ENCODE measurements around the gene CARM1. TPM values are rescaled to one million over a fixed set of nuclear protein-coding genes. Genes with fewer than 3 reads are reported as not detected.

CARM1 gene
- total and polyA plus RNA-seq, 7 experiments from 2014 or later, result 0.69 to 43.1 (median 25.5) TPM

DNA sequence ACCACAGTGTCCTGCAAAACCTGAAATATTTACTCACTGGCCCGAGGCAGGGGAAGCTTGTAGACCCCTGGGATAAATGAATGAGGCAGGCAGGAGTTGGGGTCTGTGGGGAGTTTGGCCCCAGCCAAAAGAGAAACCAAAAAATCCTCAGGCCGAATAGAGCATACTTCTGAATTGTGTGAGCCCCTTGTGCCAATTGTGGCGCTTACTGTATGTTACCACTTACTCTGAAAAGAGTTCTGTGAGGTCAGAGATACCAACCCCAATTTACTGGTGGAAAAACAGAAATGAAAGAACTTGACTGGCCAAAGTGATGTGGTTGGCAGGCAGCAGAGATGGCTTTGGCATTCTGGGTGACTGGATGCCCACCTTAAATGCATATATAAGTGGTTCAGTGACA lies 6.9 kb downstream of the CARM1 start:
- Mint-ChIP-seq H3K9me3 (peaks cover 0 to 2% (median 0%) of the 10 kb centered on the region in 11 donors), H3K4me3 (peak overlapping the region in 1 of 10 donors; percentile 47), H3K36me3 (peaks cover 0 to 5% (median 0%) of the 10 kb centered on the region in 5 donors), H3K4me1 (peaks cover 16 to 36% (median 26%) of the 10 kb centered on the region in 7 donors), H3K27me3 (no peaks in the 10 kb centered on the region), H3K27ac (peak overlapping the region in 8 of 9 donors; percentile 13 to 78 (median 52))
- DNase-seq, result no peak
- ATAC-seq, result no peak
- ChIA-PET POLR2A (no interaction called here), CTCF (no interaction called here)
- no peaks in the 10 kb centered on the region for H3K9me3 ChIP-seq (ENCODE audit: control insufficient read depth in 2 of 3, low read length in 3 of 3)
- H3K36me3 ChIP-seq (ENCODE audit: control insufficient read depth in 2 of 3, insufficient read depth in 3 of 3, low read length in 3 of 3), result no peaks in the 10 kb centered on the region
- no peaks in the 10 kb centered on the region for H3K27me3 ChIP-seq (ENCODE audit: control insufficient read depth in 2 of 2, insufficient read depth in 2 of 2, low read length in 2 of 2)
- intact Hi-C loops (cut with micrococcal nuclease), result loop anchor here in 1 of 2 donors (10.0 kb wide), 1 partner anchor 507 kb away; the partner anchor contains the start of gene EPOR
- no peak overlapping the region for H3K4me3 ChIP-seq (ENCODE audit: low read length)
- H3K4me1 ChIP-seq (ENCODE audit: control insufficient read depth in 2 of 2, insufficient read depth in 2 of 2, low read length in 2 of 2), result peaks cover 0 to 6% of the 10 kb centered on the region in 2 donors
- peak overlapping the region; percentile 25 for H3K27ac ChIP-seq (ENCODE audit: low read depth, low read length)

- DNase-seq (no peak), ATAC-seq (no peak)
- intact Hi-C loops (cut with micrococcal nuclease), result no loop called here
- peaks cover 16 to 25% (median 24%) of the 10 kb centered on the region in 7 donors for H3K4me1 Mint-ChIP-seq
- peaks cover 0 to 6% of the 10 kb centered on the region in 2 donors for H3K4me1 ChIP-seq (ENCODE audit: control insufficient read depth in 2 of 2, insufficient read depth in 2 of 2, low read length in 2 of 2)
- no peak overlapping the region for H3K4me3 ChIP-seq (ENCODE audit: low read length)
- H3K9me3 Mint-ChIP-seq, result peaks cover 0 to 2% (median 0%) of the 10 kb centered on the region in 11 donors
- no peaks in the 10 kb centered on the region for H3K27me3 ChIP-seq (ENCODE audit: control insufficient read depth in 2 of 2, insufficient read depth in 2 of 2, low read length in 2 of 2)
- no peak overlapping the region for H3K4me3 Mint-ChIP-seq
- H3K9me3 ChIP-seq (ENCODE audit: control insufficient read depth in 2 of 3, low read length in 3 of 3), result no peaks in the 10 kb centered on the region
- ChIA-PET CTCF (interaction anchor here (0.6 to 1.5 kb wide), 4 partner anchors 46 to 182 kb away, joined by 3 to 9 read pairs (median 4); no protein-coding TSS in a partner anchor), POLR2A (interaction anchor here (1.2 kb wide), 1 partner anchor 9 kb away, joined by 3 read pairs; no protein-coding TSS in a partner anchor)
- H3K27me3 Mint-ChIP-seq, result no peaks in the 10 kb centered on the region
- H3K27ac ChIP-seq (ENCODE audit: low read depth, low read length), result no peak overlapping the region
- no peaks in the 10 kb centered on the region for H3K36me3 ChIP-seq (ENCODE audit: control insufficient read depth in 2 of 3, insufficient read depth in 3 of 3, low read length in 3 of 3)
- peaks cover 0 to 5% (median 0%) of the 10 kb centered on the region in 5 donors for H3K36me3 Mint-ChIP-seq
- H3K27ac Mint-ChIP-seq, result no peak overlapping the region
Measured at GRCh38 chr19:10881403-10882107, 10.2 kb downstream of the CARM1 start.

- H3K36me3 Mint-ChIP-seq, result peaks cover 0 to 5% (median 0%) of the 10 kb centered on the region in 5 donors
- intact Hi-C loops (cut with micrococcal nuclease), result no loop called here
- H3K4me3 Mint-ChIP-seq, result no peak overlapping the region
- no peak overlapping the region for H3K27ac Mint-ChIP-seq
- no peak for ATAC-seq
- no peak overlapping the region for H3K27ac ChIP-seq (ENCODE audit: low read depth, low read length)
- H3K27me3 ChIP-seq (ENCODE audit: control insufficient read depth in 2 of 2, insufficient read depth in 2 of 2, low read length in 2 of 2), result no peaks in the 10 kb centered on the region
- peaks cover 17 to 26% (median 22%) of the 10 kb centered on the region in 7 donors for H3K4me1 Mint-ChIP-seq
- POLR2A ChIA-PET, result interaction anchor here (1.2 kb wide), 1 partner anchor 9 kb away, joined by 3 read pairs; no protein-coding TSS in a partner anchor
- no peak overlapping the region for H3K4me3 ChIP-seq (ENCODE audit: low read length)
- CTCF ChIA-PET, result interaction anchor here (1.1 kb wide), 1 partner anchor 55 kb away, joined by 4 read pairs; no protein-coding TSS in a partner anchor
- H3K36me3 ChIP-seq (ENCODE audit: control insufficient read depth in 2 of 3, insufficient read depth in 3 of 3, low read length in 3 of 3), result no peaks in the 10 kb centered on the region
- peaks cover 0 to 2% (median 0%) of the 10 kb centered on the region in 11 donors for H3K9me3 Mint-ChIP-seq
- no peaks in the 10 kb centered on the region for H3K27me3 Mint-ChIP-seq
- H3K4me1 ChIP-seq (ENCODE audit: control insufficient read depth in 2 of 2, insufficient read depth in 2 of 2, low read length in 2 of 2), result peaks cover 0 to 6% of the 10 kb centered on the region in 2 donors
- no peak for DNase-seq
- H3K9me3 ChIP-seq (ENCODE audit: control insufficient read depth in 2 of 3, low read length in 3 of 3), result no peaks in the 10 kb centered on the region
Measured at GRCh38 chr19:10882108-10882457, 10.7 kb downstream of the CARM1 start.

DNA sequence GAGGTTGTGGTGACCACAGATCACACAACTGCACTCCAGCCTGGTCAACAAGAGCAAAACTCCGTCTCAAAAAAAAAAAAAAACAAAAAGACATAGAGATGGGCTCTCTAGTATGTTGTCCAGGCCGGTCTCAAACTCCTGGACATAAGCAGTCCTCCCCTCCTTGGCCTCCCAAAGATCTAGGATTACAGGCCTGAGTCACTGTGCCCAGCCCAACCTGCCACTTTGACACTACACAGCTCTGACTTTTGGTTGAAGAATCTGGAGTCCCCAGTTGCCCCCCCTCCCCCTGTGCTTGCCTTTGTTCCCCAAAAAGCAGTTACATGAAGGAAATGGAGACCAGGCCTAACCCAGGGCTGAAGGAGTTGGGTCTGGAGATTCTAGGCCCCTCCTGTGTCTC lies 12.9 kb downstream of the CARM1 start:
- Histone ChIP-seq H3K36me3 (ENCODE audit: control insufficient read depth in 2 of 3, insufficient read depth in 3 of 3, low read length in 3 of 3) (no peaks in the 10 kb centered on the region), H3K4me1 (ENCODE audit: control insufficient read depth in 2 of 2, insufficient read depth in 2 of 2, low read length in 2 of 2) (peaks cover 0 to 2% of the 10 kb centered on the region in 2 donors), H3K9me3 (ENCODE audit: control insufficient read depth in 2 of 3, low read length in 3 of 3) (no peaks in the 10 kb centered on the region), H3K4me3 (ENCODE audit: low read length) (no peak overlapping the region), H3K27me3 (ENCODE audit: control insufficient read depth in 2 of 2, insufficient read depth in 2 of 2, low read length in 2 of 2) (no peaks in the 10 kb centered on the region), H3K27ac (ENCODE audit: low read depth, low read length) (no peak overlapping the region)
- ChIA-PET CTCF (interaction anchor here (0.6 kb wide), 1 partner anchor 11 kb away, joined by 3 read pairs; no protein-coding TSS in a partner anchor), POLR2A (no interaction called here)
- ATAC-seq (no peak), DNase-seq (no peak)
- no peak overlapping the region for H3K4me3 Mint-ChIP-seq
- no peak overlapping the region for H3K27ac Mint-ChIP-seq
- peaks cover 6 to 20% (median 11%) of the 10 kb centered on the region in 7 donors for H3K4me1 Mint-ChIP-seq
- H3K9me3 Mint-ChIP-seq, result no peaks in the 10 kb centered on the region
- no peaks in the 10 kb centered on the region for H3K27me3 Mint-ChIP-seq
- intact Hi-C loops (cut with micrococcal nuclease), result no loop called here
- peaks cover 0 to under 1% (median 0%) of the 10 kb centered on the region in 5 donors for H3K36me3 Mint-ChIP-seq

DNA sequence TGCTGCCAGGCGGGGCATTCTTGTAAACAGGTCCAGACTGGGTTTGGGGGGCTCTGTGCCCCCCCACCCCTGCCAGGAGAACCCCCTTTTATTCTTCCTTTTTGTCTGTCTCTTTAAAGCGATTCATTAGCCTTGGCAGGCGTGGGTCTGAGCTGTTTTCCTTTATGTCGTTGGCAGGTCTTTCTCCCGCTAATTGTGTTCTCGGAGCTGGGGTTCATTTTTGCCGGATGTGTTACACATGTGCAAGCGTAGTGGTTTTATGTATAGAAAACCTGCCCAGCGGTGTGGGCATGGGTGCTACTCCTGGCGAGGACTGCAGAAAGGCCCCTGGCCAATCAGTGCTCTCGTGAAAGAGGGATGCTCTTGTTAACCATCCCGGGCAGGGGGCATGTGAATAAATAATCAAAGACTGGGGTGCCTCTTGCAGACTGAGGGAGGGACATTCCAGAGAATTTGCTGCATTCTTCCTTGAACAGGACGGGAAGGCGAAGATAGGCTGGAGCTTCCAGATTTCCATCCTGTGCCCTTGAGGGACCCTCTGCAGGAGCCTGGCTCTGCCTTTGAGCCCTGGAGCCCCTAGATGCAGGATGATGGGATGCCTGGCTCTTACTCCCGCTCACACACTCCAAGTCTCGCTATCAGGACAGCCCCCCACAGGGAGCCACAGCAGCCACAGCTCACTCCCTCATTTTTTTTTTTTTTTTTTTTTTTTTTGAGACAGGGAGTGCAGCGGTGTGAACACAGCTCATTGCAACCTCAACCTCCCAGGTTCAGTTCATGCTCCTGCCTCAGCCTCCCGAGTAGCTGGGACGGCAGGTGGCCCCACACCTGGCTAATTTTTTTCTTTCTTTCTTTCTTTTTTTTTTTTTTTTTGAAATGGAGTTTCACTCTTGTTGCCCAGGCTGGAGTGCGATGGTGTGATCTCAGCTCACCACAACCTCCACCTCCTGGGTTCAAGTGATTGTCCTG lies 14.1 kb downstream of the CARM1 start:
- CTCF ChIA-PET, result interaction anchor here (0.7 kb wide), 1 partner anchor 422 kb away, joined by 4 read pairs; no protein-coding TSS in a partner anchor
- H3K27ac Mint-ChIP-seq, result no peak overlapping the region

GRCh38 chr19:10887616-10888367 lies 16.4 kb downstream of the CARM1 start:
- intact Hi-C loops (cut with micrococcal nuclease), result no loop called here
- no peak overlapping the region for H3K4me3 ChIP-seq (ENCODE audit: low read length)
- no peaks in the 10 kb centered on the region for H3K4me1 ChIP-seq (ENCODE audit: control insufficient read depth in 2 of 2, insufficient read depth in 2 of 2, low read length in 2 of 2)
- DNase-seq (no peak), ATAC-seq (no peak)
- Mint-ChIP-seq H3K36me3 (no peaks in the 10 kb centered on the region), H3K27ac (no peak overlapping the region), H3K4me3 (no peak overlapping the region), H3K4me1 (peaks cover 3 to 21% (median 10%) of the 10 kb centered on the region in 7 donors), H3K27me3 (no peaks in the 10 kb centered on the region), H3K9me3 (no peaks in the 10 kb centered on the region)
- H3K9me3 ChIP-seq (ENCODE audit: control insufficient read depth in 2 of 3, low read length in 3 of 3), result no peaks in the 10 kb centered on the region
- no peak overlapping the region for H3K27ac ChIP-seq (ENCODE audit: low read depth, low read length)
- ChIA-PET POLR2A (no interaction called here), CTCF (no interaction called here)
- H3K27me3 ChIP-seq (ENCODE audit: control insufficient read depth in 2 of 2, insufficient read depth in 2 of 2, low read length in 2 of 2), result no peaks in the 10 kb centered on the region
- no peaks in the 10 kb centered on the region for H3K36me3 ChIP-seq (ENCODE audit: control insufficient read depth in 2 of 3, insufficient read depth in 3 of 3, low read length in 3 of 3)

More for the DNA sequence above, 14.1 kb downstream of the CARM1 start:
- H3K36me3 Mint-ChIP-seq, result no peaks in the 10 kb centered on the region
- DNase-seq (no peak), ATAC-seq (no peak)
- intact Hi-C loops (cut with micrococcal nuclease), result no loop called here
- H3K4me3 ChIP-seq (ENCODE audit: low read length), result no peak overlapping the region
- H3K9me3 Mint-ChIP-seq, result no peaks in the 10 kb centered on the region
- POLR2A ChIA-PET, result no interaction called here
- H3K36me3 ChIP-seq (ENCODE audit: control insufficient read depth in 2 of 3, insufficient read depth in 3 of 3, low read length in 3 of 3), result no peaks in the 10 kb centered on the region
- peaks cover 4 to 18% (median 8%) of the 10 kb centered on the region in 7 donors for H3K4me1 Mint-ChIP-seq
- no peaks in the 10 kb centered on the region for H3K27me3 ChIP-seq (ENCODE audit: control insufficient read depth in 2 of 2, insufficient read depth in 2 of 2, low read length in 2 of 2)
- H3K9me3 ChIP-seq (ENCODE audit: control insufficient read depth in 2 of 3, low read length in 3 of 3), result no peaks in the 10 kb centered on the region
- no peaks in the 10 kb centered on the region for H3K4me1 ChIP-seq (ENCODE audit: control insufficient read depth in 2 of 2, insufficient read depth in 2 of 2, low read length in 2 of 2)
- no peaks in the 10 kb centered on the region for H3K27me3 Mint-ChIP-seq
- no peak overlapping the region for H3K27ac ChIP-seq (ENCODE audit: low read depth, low read length)
- H3K4me3 Mint-ChIP-seq, result no peak overlapping the region
